Mucosa of rectum (tissue), 2 donors: ENCODE results near the gene LARGE1.

Source experiments
- H3K27ac ChIP-seq, 2 donors: one replicate each; pipeline ENCODE4 v1.7.0; 2013; ENCODE audit warnings: inconsistent platforms in 2 of 2, low read depth in 2 of 2, low read length in 2 of 2
- H3K27me3 ChIP-seq, 2 donors: one replicate each; pipeline ENCODE4 v1.7.0; 2013; ENCODE audit warnings: low read length in 2 of 2; ENCODE audit not compliant: control insufficient read depth in 2 of 2, insufficient read depth in 2 of 2
- H3K36me3 ChIP-seq, 2 donors: one replicate each; pipeline ENCODE4 v1.7.0; 2013; ENCODE audit warnings: low read length in 2 of 2; ENCODE audit not compliant: control insufficient read depth in 2 of 2, insufficient read depth in 2 of 2
- H3K4me1 ChIP-seq, 2 donors: one replicate each; pipeline ENCODE4 v1.7.0; 2013; ENCODE audit warnings: low read length in 2 of 2, mild to moderate bottlenecking in 1 of 2; ENCODE audit not compliant: control insufficient read depth in 2 of 2, insufficient read depth in 2 of 2
- H3K4me3 ChIP-seq, 2 donors: one replicate each; pipeline ENCODE4 v1.7.0; 2013; ENCODE audit warnings: low read length in 2 of 2
- H3K9ac ChIP-seq, 2 donors: one replicate each; pipeline ENCODE4 v1.7.0; 2013; ENCODE audit warnings: low read length in 2 of 2, low read depth in 1 of 2, mild to moderate bottlenecking in 1 of 2
- H3K9me3 ChIP-seq, 2 donors: one replicate each; pipeline ENCODE4 v1.7.0; 2013; ENCODE audit warnings: low read length in 2 of 2; ENCODE audit not compliant: control insufficient read depth in 2 of 2
- donor health status: healthy.
- donor health status: Normal muscosa, but diverticular disease.

LARGE1 gene

DNA sequence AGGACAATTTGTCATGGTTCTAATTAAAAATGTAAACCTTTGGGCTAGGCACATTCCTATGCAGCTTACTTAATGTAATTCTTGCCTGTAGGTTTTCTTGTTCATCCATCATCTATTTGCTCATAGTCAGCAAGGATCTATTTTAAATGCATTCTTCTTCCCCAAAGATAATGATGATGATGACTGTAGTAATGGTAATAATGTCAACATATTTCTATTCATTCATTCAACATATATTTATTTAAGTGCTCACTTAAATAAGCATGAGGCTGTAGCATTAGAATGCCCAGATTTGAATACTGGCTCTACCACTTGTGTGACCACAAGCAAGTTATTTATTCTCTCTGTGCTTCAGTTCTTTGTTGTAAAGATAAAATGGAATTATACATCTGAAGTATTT, 692.5 kb downstream of the LARGE1 start:
- H3K27ac ChIP-seq: no peak overlapping the region
- no peak overlapping the region for H3K4me3 ChIP-seq
- no peaks in the 10 kb centered on the region for H3K4me1 ChIP-seq
- no peaks in the 10 kb centered on the region for H3K36me3 ChIP-seq
- H3K9me3 ChIP-seq: no peaks in the 10 kb centered on the region
- H3K27me3 ChIP-seq: no peaks in the 10 kb centered on the region
- H3K9ac ChIP-seq: no peak overlapping the region

DNA sequence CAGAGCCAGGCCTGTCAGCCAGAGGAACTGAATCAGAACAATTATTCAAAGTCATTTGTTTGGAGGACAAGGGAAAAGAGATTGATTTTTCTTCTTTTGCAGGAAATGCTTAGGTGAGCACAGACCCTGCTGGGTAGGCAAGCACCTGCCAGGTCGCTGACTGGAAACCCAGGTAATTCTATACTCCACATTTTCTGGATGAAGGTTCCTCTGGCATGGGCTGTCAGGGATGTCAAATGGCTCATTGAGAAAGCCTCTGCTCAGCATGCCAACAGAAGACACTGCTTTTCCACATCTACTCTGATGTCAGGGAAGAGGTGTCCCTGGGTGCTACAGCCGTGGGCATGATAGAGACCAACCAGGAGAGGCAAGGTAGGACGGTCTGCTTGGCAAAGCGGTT, 695.4 kb downstream of the LARGE1 start:
- H3K9ac ChIP-seq: no peak overlapping the region

More for the DNA sequence above, 695.4 kb downstream of the LARGE1 start:
- H3K4me3 ChIP-seq: no peak overlapping the region
- no peaks in the 10 kb centered on the region for H3K27me3 ChIP-seq
- no peaks in the 10 kb centered on the region for H3K4me1 ChIP-seq
- no peaks in the 10 kb centered on the region for H3K36me3 ChIP-seq
- H3K9me3 ChIP-seq: no peaks in the 10 kb centered on the region
- no peak overlapping the region for H3K27ac ChIP-seq
